GM13977 (cell line): Measurements from ENCODE around the gene EMC7.

ENCODE experiments used
- DNase-seq: peaks from one replicate; pipeline ENCODE4 v3.0.0; 2012; ENCODE audit warnings: low spot score
- in situ Hi-C: fragments of 300-500 bp; cut with MboI; formaldehyde crosslinking; loops from one replicate; pipeline ENCODE4 v1.12.0; 2022; ENCODE audit warnings: low sequenced_read_pairs, low pct_unique_long_range_greater_than_20kb, mixed read lengths, inconsistent platforms; ENCODE audit not compliant: unreplicated experiment
- TF ChIP-seq, protein P1 (sequence below): IDR thresholded peaks from 2 replicates; pipeline ENCODE4 v1.5.1; 2012; ENCODE audit warnings: mild to moderate bottlenecking, control low read depth; ENCODE audit not compliant: insufficient read depth; ENCODE audit errors: extremely low read depth, missing control alignments

Gene EMC7

DNA sequence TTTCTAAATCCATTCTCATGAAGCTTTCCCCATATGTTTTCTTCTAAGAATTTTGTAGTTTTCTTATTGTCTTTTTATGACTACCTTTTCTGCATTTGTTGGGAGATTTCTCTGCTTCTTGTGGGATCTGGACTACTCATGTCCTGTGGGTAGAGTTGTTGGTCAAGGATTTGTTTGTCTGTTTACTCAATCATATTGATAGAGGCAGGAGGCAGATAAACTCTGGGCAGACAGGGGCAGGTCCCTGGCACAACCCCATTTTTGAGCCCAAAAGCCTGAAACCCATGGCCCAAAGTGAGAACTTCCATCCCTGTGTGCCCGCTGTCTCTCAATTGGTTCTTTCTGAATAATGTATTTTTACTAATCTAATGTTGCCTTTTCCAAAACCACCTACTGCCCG is 12.6 kb upstream of the EMC7 start:
- in situ Hi-C loops, result loop anchor here (25.0 kb wide), 1 partner anchor 98 kb away; the partner anchor contains the start of gene KATNBL1

DNA sequence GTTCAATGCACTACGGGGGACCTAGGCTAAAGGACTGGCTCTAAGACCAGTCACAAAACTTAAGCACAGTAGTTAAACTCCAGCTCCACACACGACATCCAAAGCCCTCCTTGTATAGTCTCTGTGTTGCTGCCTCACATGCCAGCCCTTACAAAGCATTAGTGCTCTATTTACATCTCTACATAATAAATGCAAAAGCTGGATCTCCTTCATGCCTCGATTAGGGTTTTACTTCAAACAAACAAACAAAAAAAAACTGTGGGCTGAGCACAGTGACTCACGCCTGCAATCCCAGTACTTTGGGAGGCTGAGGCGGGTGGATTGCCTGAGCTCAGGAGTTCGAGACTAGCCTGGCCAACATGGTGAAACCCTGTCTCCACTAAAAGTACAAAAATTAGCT is 9.8 kb upstream of the EMC7 start:
- no peak for DNase-seq
- TF ChIP-seq, protein P1, sequence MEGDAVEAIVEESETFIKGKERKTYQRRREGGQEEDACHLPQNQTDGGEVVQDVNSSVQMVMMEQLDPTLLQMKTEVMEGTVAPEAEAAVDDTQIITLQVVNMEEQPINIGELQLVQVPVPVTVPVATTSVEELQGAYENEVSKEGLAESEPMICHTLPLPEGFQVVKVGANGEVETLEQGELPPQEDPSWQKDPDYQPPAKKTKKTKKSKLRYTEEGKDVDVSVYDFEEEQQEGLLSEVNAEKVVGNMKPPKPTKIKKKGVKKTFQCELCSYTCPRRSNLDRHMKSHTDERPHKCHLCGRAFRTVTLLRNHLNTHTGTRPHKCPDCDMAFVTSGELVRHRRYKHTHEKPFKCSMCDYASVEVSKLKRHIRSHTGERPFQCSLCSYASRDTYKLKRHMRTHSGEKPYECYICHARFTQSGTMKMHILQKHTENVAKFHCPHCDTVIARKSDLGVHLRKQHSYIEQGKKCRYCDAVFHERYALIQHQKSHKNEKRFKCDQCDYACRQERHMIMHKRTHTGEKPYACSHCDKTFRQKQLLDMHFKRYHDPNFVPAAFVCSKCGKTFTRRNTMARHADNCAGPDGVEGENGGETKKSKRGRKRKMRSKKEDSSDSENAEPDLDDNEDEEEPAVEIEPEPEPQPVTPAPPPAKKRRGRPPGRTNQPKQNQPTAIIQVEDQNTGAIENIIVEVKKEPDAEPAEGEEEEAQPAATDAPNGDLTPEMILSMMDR, result no peak
- in situ Hi-C loops, result loop anchor here (25.0 kb wide), 1 partner anchor 101 kb away; the partner anchor contains the start of gene KATNBL1

More for the DNA sequence above, 12.6 kb upstream of the EMC7 start:
- TF ChIP-seq, protein P1, result no peak
- DNase-seq, result no peak

DNA sequence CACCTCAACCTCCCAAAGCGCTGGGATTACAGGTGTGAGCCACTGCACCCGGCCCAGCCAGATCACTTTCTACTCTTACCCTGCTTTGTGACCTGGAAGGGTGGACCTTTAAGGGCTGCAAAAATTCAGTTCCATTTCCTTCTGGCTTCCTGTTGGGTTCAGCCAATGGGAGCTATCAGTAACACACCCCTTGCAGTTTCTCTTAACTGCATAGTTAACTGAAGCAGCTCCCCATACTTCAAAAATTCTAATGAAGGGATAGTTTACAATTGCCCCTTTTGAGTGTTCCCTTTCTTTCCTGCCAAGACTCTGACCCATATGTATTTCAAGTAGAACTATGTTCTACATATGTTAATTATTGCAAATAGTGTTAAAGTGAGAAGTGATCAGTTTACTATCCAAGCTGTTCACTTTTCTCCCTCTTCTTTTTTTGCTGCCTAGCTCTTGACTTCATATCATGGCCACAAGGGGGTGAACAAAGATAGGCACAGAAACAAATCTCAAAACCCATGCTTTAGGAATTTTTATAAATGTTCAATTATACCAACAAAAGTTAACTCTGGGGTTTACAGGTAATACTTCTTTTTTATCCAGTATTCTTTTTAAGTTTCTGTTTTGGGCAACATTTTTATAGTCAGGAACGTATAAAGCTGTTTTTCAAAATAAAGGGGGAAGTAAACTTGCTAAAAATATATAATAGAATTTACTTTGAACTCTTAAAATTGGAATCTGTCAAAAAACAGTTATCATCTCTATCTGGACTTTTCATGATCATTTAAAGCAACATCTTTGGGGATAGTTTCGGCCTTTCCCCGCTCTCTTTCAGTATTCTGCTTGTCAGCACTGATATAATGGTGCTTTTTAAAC is 8.4 kb upstream of the EMC7 start:
- peak; percentile 30 for DNase-seq
- TF ChIP-seq, protein P1, result peak; percentile 69
- in situ Hi-C loops, result loop anchor here (25.0 kb wide), 1 partner anchor 102 kb away; the partner anchor contains the start of gene KATNBL1

DNA sequence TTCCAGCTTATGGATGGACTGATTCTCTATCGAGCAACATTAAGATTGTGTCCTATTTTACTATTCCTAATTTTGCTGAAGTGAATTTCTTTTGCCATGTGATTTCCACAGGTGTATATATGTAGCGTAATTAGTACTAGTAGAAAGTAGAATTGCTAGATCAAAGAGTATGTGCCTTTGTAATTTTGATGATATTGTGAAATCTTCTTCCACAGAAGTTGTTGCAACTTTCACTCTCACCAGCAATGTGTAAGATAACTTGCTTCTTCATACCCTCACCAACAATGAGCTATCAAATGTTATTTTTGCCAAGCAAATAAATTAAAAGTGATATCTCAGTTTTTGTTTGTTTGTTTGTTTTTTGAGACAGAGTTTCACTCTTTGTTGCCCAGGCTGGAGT is 5.7 kb upstream of the EMC7 start:
- in situ Hi-C loops, result loop anchor here (25.0 kb wide), 1 partner anchor 105 kb away; the partner anchor contains the start of gene KATNBL1

DNA sequence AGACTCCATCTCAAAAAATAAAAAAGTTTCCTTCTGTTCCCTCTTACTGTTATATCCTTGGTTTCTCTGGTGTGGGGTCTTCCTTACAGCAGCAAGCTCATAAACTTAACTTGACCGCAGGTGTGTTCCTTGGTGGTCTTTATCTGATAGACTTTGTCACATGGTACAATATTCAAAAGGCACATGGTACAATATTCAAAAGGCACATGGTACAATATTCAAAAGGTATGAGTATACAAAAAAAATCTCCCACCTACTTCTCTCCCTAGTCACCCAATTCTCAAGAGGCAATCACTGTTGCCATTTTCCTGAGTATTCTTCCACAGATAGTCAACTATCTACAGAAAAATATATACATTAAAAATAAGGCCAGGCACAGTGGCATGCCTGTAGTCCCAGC is 4.8 kb upstream of the EMC7 start:
- TF ChIP-seq, protein P1, result no peak

More for the DNA sequence above, 5.7 kb upstream of the EMC7 start:
- DNase-seq, result no peak
- TF ChIP-seq, protein P1, result no peak

DNA sequence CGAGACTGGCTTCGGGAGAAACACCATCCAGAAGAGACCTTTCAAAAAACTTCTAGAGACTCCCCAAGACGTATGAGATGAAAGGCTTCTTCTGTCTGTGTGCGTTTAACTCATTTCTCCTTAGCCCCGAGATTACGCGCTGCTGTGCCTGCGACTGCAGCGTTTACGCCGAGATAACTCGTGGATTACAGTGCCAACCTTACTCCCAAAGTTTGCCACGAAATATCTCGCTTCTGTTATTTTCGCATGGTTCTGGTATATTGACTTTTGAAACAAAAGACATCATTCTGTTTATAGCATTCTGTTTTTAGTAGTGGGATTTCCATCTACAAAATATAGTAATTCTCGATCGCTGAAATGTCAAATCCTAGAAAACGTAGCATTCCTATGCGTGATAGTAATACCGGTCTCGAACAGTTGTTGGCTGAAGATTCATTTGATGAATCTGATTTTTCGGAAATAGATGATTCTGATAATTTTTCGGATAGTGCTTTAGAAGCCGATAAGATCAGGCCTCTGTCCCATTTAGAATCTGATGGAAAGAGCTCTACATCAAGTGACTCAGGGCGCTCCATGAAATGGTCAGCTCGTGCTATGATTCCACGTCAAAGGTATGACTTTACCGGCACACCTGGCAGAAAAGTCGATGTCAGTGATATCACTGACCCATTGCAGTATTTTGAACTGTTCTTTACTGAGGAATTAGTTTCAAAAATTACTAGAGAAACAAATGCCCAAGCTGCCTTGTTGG is 688 bp upstream of the EMC7 start:
- TF ChIP-seq, protein P1, result no peak
- in situ Hi-C loops, result loop anchor here (25.0 kb wide), 1 partner anchor 110 kb away; the partner anchor contains the start of gene KATNBL1
- DNase-seq, result no peak

More for the DNA sequence above, 4.8 kb upstream of the EMC7 start:
- in situ Hi-C loops, result loop anchor here (25.0 kb wide), 1 partner anchor 106 kb away; the partner anchor contains the start of gene KATNBL1
- DNase-seq, result no peak
